ENCODE measurements around the gene TTC23.

The TTC23 gene

GRCh38 chr15:99132634-99133287 lies 116.6 kb downstream of the TTC23 start:
- H2AFZ ChIP-seq (ENCODE audit: low read length), result no peak overlapping the region
- no peak overlapping the region for H3K4me3 ChIP-seq (ENCODE audit: low read length)
- TF ChIP-seq EZH2 (optimal IDR thresholded peaks at IDR 0.05; ENCODE audit: low read depth, low read length) (no peak), EZH2phosphoT487 (IDR thresholded peaks at IDR 0.05; ENCODE audit: low read length) (no peak)
- TF ChIP-seq, protein P1, sequence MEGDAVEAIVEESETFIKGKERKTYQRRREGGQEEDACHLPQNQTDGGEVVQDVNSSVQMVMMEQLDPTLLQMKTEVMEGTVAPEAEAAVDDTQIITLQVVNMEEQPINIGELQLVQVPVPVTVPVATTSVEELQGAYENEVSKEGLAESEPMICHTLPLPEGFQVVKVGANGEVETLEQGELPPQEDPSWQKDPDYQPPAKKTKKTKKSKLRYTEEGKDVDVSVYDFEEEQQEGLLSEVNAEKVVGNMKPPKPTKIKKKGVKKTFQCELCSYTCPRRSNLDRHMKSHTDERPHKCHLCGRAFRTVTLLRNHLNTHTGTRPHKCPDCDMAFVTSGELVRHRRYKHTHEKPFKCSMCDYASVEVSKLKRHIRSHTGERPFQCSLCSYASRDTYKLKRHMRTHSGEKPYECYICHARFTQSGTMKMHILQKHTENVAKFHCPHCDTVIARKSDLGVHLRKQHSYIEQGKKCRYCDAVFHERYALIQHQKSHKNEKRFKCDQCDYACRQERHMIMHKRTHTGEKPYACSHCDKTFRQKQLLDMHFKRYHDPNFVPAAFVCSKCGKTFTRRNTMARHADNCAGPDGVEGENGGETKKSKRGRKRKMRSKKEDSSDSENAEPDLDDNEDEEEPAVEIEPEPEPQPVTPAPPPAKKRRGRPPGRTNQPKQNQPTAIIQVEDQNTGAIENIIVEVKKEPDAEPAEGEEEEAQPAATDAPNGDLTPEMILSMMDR (IDR thresholded peaks at IDR 0.05; ENCODE audit: low read length), result no peak
- H3K9ac ChIP-seq (ENCODE audit: low read length), result no peak overlapping the region
- H3K4me2 ChIP-seq (ENCODE audit: low read depth, low read length), result no peak overlapping the region
- H3K9me2 ChIP-seq (replicated peaks; ENCODE audit: insufficient read depth, low read length), result no peaks in the 10 kb centered on the region
- H3K36me3 ChIP-seq (replicated peaks; ENCODE audit: insufficient read depth, low read length), result no peaks in the 10 kb centered on the region
- H3K27me3 ChIP-seq (replicated peaks; ENCODE audit: insufficient read depth, low read length), result no peaks in the 10 kb centered on the region
- H3K27ac ChIP-seq (ENCODE audit: low read length), result no peak overlapping the region
- H3K79me2 ChIP-seq (ENCODE audit: low read length), result no peaks in the 10 kb centered on the region
- 0 out of 2 replicates have a peak, but pooled peaks cover 3% of the 10 kb centered on the region for H3F3A ChIP-seq (ENCODE audit: insufficient read depth, low read length)
- DNase-seq, result no peak
- no peaks in the 10 kb centered on the region for H4K20me1 ChIP-seq (ENCODE audit: insufficient read depth, low read length)
- no peaks in the 10 kb centered on the region for H3K9me3 ChIP-seq (replicated peaks; ENCODE audit: insufficient read depth, low read length)
- H3K4me1 ChIP-seq (ENCODE audit: low read length), result peaks cover 24% of the 10 kb centered on the region

GRCh38 chr15:99132122-99132521 lies 117.3 kb downstream of the TTC23 start:
- Histone ChIP-seq H3K79me2 (ENCODE audit: low read length) (no peaks in the 10 kb centered on the region), H3K36me3 (replicated peaks; ENCODE audit: insufficient read depth, low read length) (no peaks in the 10 kb centered on the region), H3K27ac (ENCODE audit: low read length) (no peak overlapping the region), H3K4me3 (ENCODE audit: low read length) (no peak overlapping the region), H3K9me3 (replicated peaks; ENCODE audit: insufficient read depth, low read length) (no peaks in the 10 kb centered on the region), H3K9ac (ENCODE audit: low read length) (no peak overlapping the region), H2AFZ (ENCODE audit: low read length) (no peak overlapping the region), H3F3A (ENCODE audit: insufficient read depth, low read length) (no peaks in the 10 kb centered on the region), H3K4me2 (ENCODE audit: low read depth, low read length) (no peak overlapping the region), H3K27me3 (replicated peaks; ENCODE audit: insufficient read depth, low read length) (no peaks in the 10 kb centered on the region), H4K20me1 (ENCODE audit: insufficient read depth, low read length) (no peaks in the 10 kb centered on the region), H3K9me2 (replicated peaks; ENCODE audit: insufficient read depth, low read length) (no peaks in the 10 kb centered on the region), H3K4me1 (ENCODE audit: low read length) (peaks cover 20% of the 10 kb centered on the region)
- TF ChIP-seq, protein P1 (IDR thresholded peaks at IDR 0.05; ENCODE audit: low read length), result no peak
- no peak for TF ChIP-seq EZH2 (optimal IDR thresholded peaks at IDR 0.05; ENCODE audit: low read depth, low read length)
- no peak for TF ChIP-seq EZH2phosphoT487 (IDR thresholded peaks at IDR 0.05; ENCODE audit: low read length)
- no peak for DNase-seq

DNA sequence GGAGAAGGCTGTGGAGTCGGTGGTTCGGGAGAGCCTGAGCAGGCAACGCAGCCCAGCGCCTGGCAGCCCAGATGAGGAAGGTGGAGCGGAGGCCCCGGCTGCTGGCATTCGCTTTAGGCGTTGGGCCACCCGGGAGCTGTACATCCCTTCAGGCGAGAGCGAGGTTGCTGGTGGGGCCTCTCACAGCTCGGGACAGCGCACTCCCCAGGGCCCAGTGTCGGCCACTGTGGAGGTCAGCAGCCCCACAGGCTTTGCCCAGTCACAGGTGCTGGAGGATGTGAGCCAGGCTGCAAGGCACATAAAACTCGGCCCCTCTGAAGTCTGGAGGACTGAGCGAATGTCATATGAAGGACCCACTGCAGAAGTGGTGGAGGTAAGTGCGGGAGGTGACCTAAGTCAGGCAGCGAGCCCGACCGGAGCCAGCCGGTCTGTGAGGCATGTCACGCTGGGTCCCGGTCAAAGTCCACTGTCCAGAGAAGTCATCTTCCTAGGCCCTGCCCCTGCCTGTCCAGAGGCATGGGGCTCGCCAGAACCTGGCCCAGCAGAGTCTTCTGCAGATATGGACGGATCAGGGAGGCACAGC lies 117.8 kb downstream of the TTC23 start:
- no peak overlapping the region for H3K9ac ChIP-seq (ENCODE audit: low read length)
- no peak for DNase-seq
- H3K36me3 ChIP-seq (replicated peaks; ENCODE audit: insufficient read depth, low read length), result no peaks in the 10 kb centered on the region

More for the DNA sequence above, 117.8 kb downstream of the TTC23 start:
- Histone ChIP-seq H3K9me2 (replicated peaks; ENCODE audit: insufficient read depth, low read length) (no peaks in the 10 kb centered on the region), H3K9me3 (replicated peaks; ENCODE audit: insufficient read depth, low read length) (no peaks in the 10 kb centered on the region), H3K27ac (ENCODE audit: low read length) (no peak overlapping the region), H3F3A (ENCODE audit: insufficient read depth, low read length) (no peaks in the 10 kb centered on the region), H2AFZ (ENCODE audit: low read length) (no peak overlapping the region), H4K20me1 (ENCODE audit: insufficient read depth, low read length) (no peaks in the 10 kb centered on the region), H3K4me1 (ENCODE audit: low read length) (peaks cover 20% of the 10 kb centered on the region), H3K79me2 (ENCODE audit: low read length) (no peaks in the 10 kb centered on the region), H3K4me3 (ENCODE audit: low read length) (no peak overlapping the region), H3K27me3 (replicated peaks; ENCODE audit: insufficient read depth, low read length) (no peaks in the 10 kb centered on the region), H3K4me2 (ENCODE audit: low read depth, low read length) (no peak overlapping the region)
- no peak for TF ChIP-seq EZH2phosphoT487 (IDR thresholded peaks at IDR 0.05; ENCODE audit: low read length)
- TF ChIP-seq EZH2 (optimal IDR thresholded peaks at IDR 0.05; ENCODE audit: low read depth, low read length), result no peak

Data from MM.1S (cell line).